Naive thymus-derived CD4-positive, alpha-beta T cell (primary cell): ENCODE data around the gene PTPRN2. TPM values are rescaled to one million over a fixed set of nuclear protein-coding genes. Genes with fewer than 3 reads are reported as not detected.

Experiments used
- ATAC-seq: fragments of 150-1000 bp; cut with Tn5 transposase; 2 replicates; pipeline ENCODE4 v1.10.0; 2021; ENCODE audit warnings: mild to moderate bottlenecking, moderate library complexity
- CTCF ChIA-PET: fragments of 350-600 bp; sonication (Branson Sonifier 250); formaldehyde crosslinking; loops from one replicate; lab custom pipeline; 2021; ENCODE audit warnings: antibody characterized with exemption; lab: Charles Lee
- POLR2A ChIA-PET: fragments of 350-600 bp; sonication (Branson Sonifier 250); formaldehyde crosslinking; loops from one replicate; lab custom pipeline; 2021; ENCODE audit warnings: antibody characterized with exemption, inconsistent platforms; lab: Charles Lee
- DNase-seq, 9 donors: peaks; one replicate each; pipeline versions ENCODE4 v3.0.0 to v3.0.0-alpha.2; 2020 to 2022; ENCODE audit warnings: mixed read lengths in 1 of 9
- H3K27ac ChIP-seq: one replicate; pipeline ENCODE4 v1.7.0; 2013; ENCODE audit warnings: mild to moderate bottlenecking, low read depth, low read length, moderate library complexity
- H3K27me3 ChIP-seq, 2 donors: one replicate each; pipeline ENCODE4 v1.7.0; 2013; ENCODE audit warnings: low read length in 2 of 2, mild to moderate bottlenecking in 2 of 2, moderate library complexity in 2 of 2; ENCODE audit not compliant: control insufficient read depth in 2 of 2, insufficient read depth in 2 of 2
- H3K36me3 ChIP-seq, 3 experiments: 1 replicate in 2 of 3; 2 replicates in 1 of 3; pipeline ENCODE4 v1.7.0; 2013; ENCODE audit warnings: low read length in 3 of 3, mild to moderate bottlenecking in 3 of 3, moderate library complexity in 1 of 3; ENCODE audit not compliant: insufficient read depth in 3 of 3, control insufficient read depth in 2 of 3
- H3K4me1 ChIP-seq, 2 donors: one replicate each; pipeline ENCODE4 v1.7.0; 2013; ENCODE audit warnings: low read length in 2 of 2, mild to moderate bottlenecking in 2 of 2, moderate library complexity in 1 of 2; ENCODE audit not compliant: control insufficient read depth in 2 of 2, insufficient read depth in 2 of 2
- H3K4me3 ChIP-seq: 2 replicates; pipeline ENCODE4 v1.7.0; 2013; ENCODE audit warnings: mild to moderate bottlenecking, low read length
- H3K9me3 ChIP-seq, 3 experiments: 1 replicate in 2 of 3; 2 replicates in 1 of 3; pipeline ENCODE4 v1.7.0; 2013; ENCODE audit warnings: low read length in 3 of 3; ENCODE audit not compliant: control insufficient read depth in 2 of 3
- H3K27ac Mint-ChIP-seq, 9 donors: one replicate each; pipeline ENCODE4 v1.8.0; 2020 to 2022; ENCODE audit warnings: mixed read lengths in 9 of 9, mild to moderate bottlenecking in 8 of 9, moderate library complexity in 5 of 9, inconsistent platforms in 2 of 9
- H3K27me3 Mint-ChIP-seq, 5 donors: one replicate each; pipeline ENCODE4 v1.8.0; 2021 to 2022; ENCODE audit warnings: mixed read lengths in 5 of 5, mild to moderate bottlenecking in 1 of 5
- H3K36me3 Mint-ChIP-seq, 5 donors: one replicate each; pipeline ENCODE4 v1.8.0; 2020 to 2022; ENCODE audit warnings: mixed read lengths in 5 of 5, mild to moderate bottlenecking in 3 of 5, inconsistent platforms in 1 of 5
- H3K4me1 Mint-ChIP-seq, 7 donors: one replicate each; pipeline ENCODE4 v1.8.0; 2020 to 2022; ENCODE audit warnings: mixed read lengths in 7 of 7, mild to moderate bottlenecking in 3 of 7, inconsistent platforms in 1 of 7
- H3K4me3 Mint-ChIP-seq, 10 donors: one replicate each; pipeline ENCODE4 v1.8.0; 2020 to 2022; ENCODE audit warnings: mild to moderate bottlenecking in 10 of 10, mixed read lengths in 10 of 10, moderate library complexity in 6 of 10, inconsistent platforms in 2 of 10
- H3K9me3 Mint-ChIP-seq, 11 donors: one replicate each; pipeline ENCODE4 v1.8.0; 2020 to 2022; ENCODE audit warnings: mixed read lengths in 11 of 11, mild to moderate bottlenecking in 4 of 11, inconsistent platforms in 1 of 11, moderate library complexity in 1 of 11
- intact Hi-C, 2 donors: fragments of 100-400 bp; cut with micrococcal nuclease; formaldehyde crosslinking; loops; one replicate each; pipeline ENCODE4 v1.15.1; 2023
- polyA plus RNA-seq, 2 donors: library from polyadenylated mRNA; unstranded; fragments of 300-500 nt; fragmentation: Illumina TruSeq; gene quantifications; one replicate each; pipeline ENCODE4 v1.2.3, GENCODE V29; 2021
- total RNA-seq, 6 experiments: library from RNA in 5 of 6; stranded (reverse) in 5 of 6; gene quantifications; 1 replicate in 5 of 6; 2 replicates in 1 of 6; pipeline ENCODE4 v1.2.3 and lab custom pipeline; 2021 to 2026

PTPRN2 gene
- total and polyA plus RNA-seq, 7 experiments from 2014 or later, result 0.58 to 2.3 (median 1.4) TPM

DNA sequence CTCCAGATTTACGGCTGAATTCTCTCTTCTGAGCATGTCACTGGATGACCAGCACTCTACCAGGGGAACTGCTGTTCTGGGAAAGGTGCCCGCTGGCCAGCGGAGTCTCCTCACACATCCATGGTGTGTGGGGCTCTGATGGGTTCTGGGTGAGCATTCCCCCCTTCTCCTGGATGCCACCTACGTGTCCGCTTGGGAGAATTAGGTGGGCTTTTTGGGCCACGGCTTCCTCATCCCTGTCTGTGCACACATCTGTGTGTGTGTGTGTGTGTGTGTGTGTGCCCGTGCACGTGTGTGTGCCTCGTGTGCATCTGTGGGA lies 1087.8 kb downstream of the PTPRN2 start:
- H3K27ac Mint-ChIP-seq, result peak overlapping the region in 3 of 9 donors; percentile 24 to 65 (median 40)
- ChIA-PET POLR2A (no interaction called here), CTCF (no interaction called here)

DNA sequence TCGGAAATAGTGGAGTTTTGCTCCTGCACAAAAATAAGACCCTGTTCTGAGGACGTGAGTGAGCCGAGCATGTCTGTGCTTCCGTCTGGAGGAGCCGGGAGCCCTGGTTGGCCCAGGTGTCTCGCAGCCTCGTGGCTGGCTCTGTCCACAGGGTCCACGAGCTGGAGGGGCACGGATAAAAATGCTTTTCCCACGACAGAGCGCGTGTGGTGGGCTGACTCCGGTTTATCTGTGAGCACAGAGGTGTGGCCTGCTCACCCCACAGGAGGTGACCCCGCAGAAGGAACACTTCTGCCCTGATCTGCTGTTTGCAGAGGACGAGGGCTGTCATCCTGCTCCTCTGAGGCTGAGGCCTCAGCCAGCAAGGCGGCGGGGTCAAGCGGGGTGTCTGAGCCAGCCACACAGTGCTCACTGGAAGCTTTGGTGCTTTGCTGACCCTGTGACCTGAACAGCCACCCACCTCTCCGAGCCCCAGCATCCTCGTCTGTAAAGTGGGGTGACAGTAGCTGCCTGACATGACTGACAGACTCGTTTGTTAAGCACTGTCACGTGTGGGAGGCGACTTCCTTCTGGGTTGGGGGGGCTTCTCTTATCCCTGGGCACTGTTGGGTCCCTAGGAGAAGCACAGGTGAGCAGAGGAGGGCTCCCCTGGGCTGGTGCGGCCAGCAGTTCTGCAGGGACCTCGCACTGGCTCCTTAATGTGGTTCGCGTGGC lies 1088.3 kb downstream of the PTPRN2 start:
- ATAC-seq (no peak), DNase-seq (peak in 1 of 9 donors; percentile 3)
- Mint-ChIP-seq H3K9me3 (peaks cover 0 to 5% (median 0%) of the 10 kb centered on the region in 11 donors), H3K4me3 (no peak overlapping the region), H3K4me1 (peaks cover 18 to 40% (median 31%) of the 10 kb centered on the region in 7 donors), H3K27me3 (peaks cover 0 to 2% (median 0%) of the 10 kb centered on the region in 5 donors), H3K27ac (peak overlapping the region in 3 of 9 donors; percentile 24 to 41 (median 40)), H3K36me3 (peaks cover 0 to 2% (median 0%) of the 10 kb centered on the region in 5 donors)
- POLR2A ChIA-PET, result no interaction called here
- intact Hi-C loops, result no loop called here
- peaks cover 20 to 22% of the 10 kb centered on the region in 2 donors for H3K4me1 ChIP-seq
- H3K4me3 ChIP-seq, result no peak overlapping the region
- no peak overlapping the region for H3K27ac ChIP-seq
- H3K36me3 ChIP-seq, result no peaks in the 10 kb centered on the region
- H3K27me3 ChIP-seq, result no peaks in the 10 kb centered on the region
- CTCF ChIA-PET, result no interaction called here
- H3K9me3 ChIP-seq, result no peaks in the 10 kb centered on the region

More for the DNA sequence above, 1087.8 kb downstream of the PTPRN2 start:
- Mint-ChIP-seq H3K36me3 (peaks cover 0 to 1% (median 0%) of the 10 kb centered on the region in 5 donors), H3K4me1 (peaks cover 20 to 42% (median 36%) of the 10 kb centered on the region in 7 donors), H3K27me3 (no peaks in the 10 kb centered on the region), H3K4me3 (no peak overlapping the region), H3K9me3 (peaks cover 0 to 5% (median 0%) of the 10 kb centered on the region in 11 donors)
- Histone ChIP-seq H3K36me3 (no peaks in the 10 kb centered on the region), H3K4me1 (peaks cover 20 to 22% of the 10 kb centered on the region in 2 donors), H3K27me3 (no peaks in the 10 kb centered on the region), H3K4me3 (no peak overlapping the region), H3K9me3 (no peaks in the 10 kb centered on the region), H3K27ac (no peak overlapping the region)
- intact Hi-C loops, result loop anchor here (5.0 kb wide), 4 partner anchors 67 to 328 kb away; partner anchors contain the start of gene DNAJB6 (in 1 of the 2)
- ATAC-seq, result no peak
- DNase-seq, result peak in 1 of 9 donors; percentile 1

DNA sequence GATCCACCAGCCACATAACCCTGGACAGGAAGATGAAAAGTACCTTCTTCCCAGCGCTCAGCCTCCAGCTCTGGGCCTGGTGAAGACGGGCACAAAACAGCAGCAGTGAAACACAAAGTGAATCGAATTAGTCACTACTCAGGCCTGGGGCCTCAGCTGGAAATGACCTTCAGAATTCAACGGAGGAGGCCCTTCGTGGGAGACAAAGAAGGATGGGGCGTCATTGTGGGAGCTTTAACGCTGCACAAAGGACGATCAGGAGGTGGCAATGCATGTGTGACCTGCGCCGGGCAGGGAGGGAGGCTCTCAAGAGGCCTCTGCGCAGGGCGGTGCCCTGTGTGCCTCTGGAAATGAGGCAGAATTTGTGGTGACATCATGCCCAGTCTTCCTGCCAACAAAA lies 1089.0 kb downstream of the PTPRN2 start:
- Histone ChIP-seq H3K36me3 (no peaks in the 10 kb centered on the region), H3K27me3 (no peaks in the 10 kb centered on the region), H3K4me3 (no peak overlapping the region), H3K4me1 (peaks cover 20 to 22% of the 10 kb centered on the region in 2 donors), H3K9me3 (no peaks in the 10 kb centered on the region), H3K27ac (no peak overlapping the region)
- CTCF ChIA-PET, result no interaction called here
- peaks cover 0 to 6% (median 0%) of the 10 kb centered on the region in 5 donors for H3K36me3 Mint-ChIP-seq
- H3K27me3 Mint-ChIP-seq, result peaks cover 0 to 8% (median 5%) of the 10 kb centered on the region in 5 donors
- peak overlapping the region in 1 of 9 donors; percentile 41 for H3K27ac Mint-ChIP-seq
- peaks cover 17 to 42% (median 32%) of the 10 kb centered on the region in 7 donors for H3K4me1 Mint-ChIP-seq
- intact Hi-C loops, result no loop called here
- no peak for DNase-seq
- POLR2A ChIA-PET, result no interaction called here
- no peak for ATAC-seq
- H3K4me3 Mint-ChIP-seq, result no peak overlapping the region
- peaks cover 0 to 5% (median 0%) of the 10 kb centered on the region in 11 donors for H3K9me3 Mint-ChIP-seq

DNA sequence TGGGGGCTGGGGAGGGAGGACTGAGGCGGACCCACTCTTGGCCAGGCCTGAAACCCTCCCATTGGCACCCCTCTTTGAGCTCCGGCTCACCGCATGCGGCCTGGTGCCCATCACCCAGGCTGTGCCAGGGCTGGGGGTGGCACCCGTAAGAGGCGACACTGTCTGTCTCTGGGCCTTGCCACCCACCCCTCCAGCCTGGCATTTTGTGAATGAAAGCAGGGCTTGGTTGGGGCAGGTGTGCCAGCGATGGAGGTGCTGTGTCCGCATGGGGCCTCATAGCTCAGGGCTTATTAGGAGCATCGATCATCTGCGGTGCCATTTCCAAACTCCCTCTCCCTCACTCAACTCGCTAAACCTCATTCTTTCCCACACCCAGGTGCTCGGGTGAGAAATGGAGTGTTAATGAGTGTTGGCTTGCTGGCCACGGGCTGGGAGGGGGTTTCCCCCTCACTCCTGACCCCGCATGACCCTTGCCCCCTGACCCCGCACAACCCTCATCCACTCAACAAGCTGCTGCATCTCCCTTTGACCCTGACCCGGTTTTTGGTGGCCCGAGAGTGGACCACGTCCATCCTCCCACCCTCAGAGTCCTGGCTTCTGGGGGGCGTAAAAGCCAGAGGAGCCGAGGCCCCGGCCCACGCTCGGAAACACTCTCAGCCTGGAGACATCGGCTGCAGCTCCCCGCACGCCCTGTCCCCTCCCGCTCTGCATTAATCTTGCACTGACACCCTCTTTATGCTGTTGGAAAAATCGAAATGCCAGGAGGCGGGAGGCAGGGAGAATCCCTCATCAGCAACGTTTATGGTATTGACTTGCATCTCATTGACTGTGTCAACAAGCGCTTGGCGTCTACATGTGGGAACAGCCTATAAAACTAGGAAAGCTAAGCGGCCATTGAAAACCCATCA lies 1089.6 kb downstream of the PTPRN2 start:
- Mint-ChIP-seq H3K27me3 (peaks cover 0 to 14% (median 10%) of the 10 kb centered on the region in 5 donors), H3K9me3 (peaks cover 0 to 4% (median 0%) of the 10 kb centered on the region in 11 donors), H3K36me3 (peaks cover 0 to 7% (median 0%) of the 10 kb centered on the region in 5 donors), H3K4me1 (peaks cover 15 to 39% (median 27%) of the 10 kb centered on the region in 7 donors), H3K4me3 (no peak overlapping the region), H3K27ac (no peak overlapping the region)
- H3K4me1 ChIP-seq, result peaks cover 13 to 15% of the 10 kb centered on the region in 2 donors
- no peaks in the 10 kb centered on the region for H3K27me3 ChIP-seq
- no peak overlapping the region for H3K27ac ChIP-seq
- H3K9me3 ChIP-seq, result no peaks in the 10 kb centered on the region
- CTCF ChIA-PET, result no interaction called here
- intact Hi-C loops, result no loop called here
- DNase-seq (no peak), ATAC-seq (no peak)
- no peak overlapping the region for H3K4me3 ChIP-seq
- POLR2A ChIA-PET, result no interaction called here
- no peaks in the 10 kb centered on the region for H3K36me3 ChIP-seq

DNA sequence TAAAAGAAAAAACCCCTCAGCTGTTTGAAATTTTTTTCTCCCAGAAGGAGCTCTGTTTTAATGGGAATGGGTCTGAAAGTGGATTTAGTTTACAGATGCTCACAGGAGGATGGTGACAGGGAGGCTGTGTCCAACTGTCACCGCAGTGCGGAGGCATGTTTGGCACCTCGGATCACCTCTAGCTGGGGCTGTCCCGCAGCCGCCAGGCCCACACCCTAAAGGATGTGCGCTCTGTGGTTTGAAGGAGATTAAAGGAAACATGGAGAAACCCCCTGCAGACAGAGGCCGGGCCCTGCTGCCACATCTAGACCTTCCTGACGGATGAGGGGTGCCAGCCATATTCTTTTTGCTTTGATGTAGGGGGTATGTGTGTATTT lies 1090.3 kb downstream of the PTPRN2 start:
- ChIA-PET CTCF (no interaction called here), POLR2A (interaction anchor here (0.6 kb wide), 2 partner anchors 9 to 26 kb away, joined by 3 to 4 read pairs; no protein-coding TSS in a partner anchor)
- peaks cover 0 to 21% (median 10%) of the 10 kb centered on the region in 5 donors for H3K27me3 Mint-ChIP-seq
- DNase-seq (no peak), ATAC-seq (no peak)
- Histone ChIP-seq H3K9me3 (no peaks in the 10 kb centered on the region), H3K27me3 (no peaks in the 10 kb centered on the region), H3K27ac (no peak overlapping the region), H3K4me3 (no peak overlapping the region), H3K36me3 (no peaks in the 10 kb centered on the region), H3K4me1 (peaks cover 9 to 10% of the 10 kb centered on the region in 2 donors)
- H3K36me3 Mint-ChIP-seq, result peaks cover 0 to 12% (median 0%) of the 10 kb centered on the region in 5 donors
- H3K9me3 Mint-ChIP-seq, result peaks cover 0 to 9% (median 1%) of the 10 kb centered on the region in 11 donors
- no peak overlapping the region for H3K4me3 Mint-ChIP-seq
- no peak overlapping the region for H3K27ac Mint-ChIP-seq
- peaks cover 10 to 33% (median 25%) of the 10 kb centered on the region in 7 donors for H3K4me1 Mint-ChIP-seq
- intact Hi-C loops, result no loop called here

DNA sequence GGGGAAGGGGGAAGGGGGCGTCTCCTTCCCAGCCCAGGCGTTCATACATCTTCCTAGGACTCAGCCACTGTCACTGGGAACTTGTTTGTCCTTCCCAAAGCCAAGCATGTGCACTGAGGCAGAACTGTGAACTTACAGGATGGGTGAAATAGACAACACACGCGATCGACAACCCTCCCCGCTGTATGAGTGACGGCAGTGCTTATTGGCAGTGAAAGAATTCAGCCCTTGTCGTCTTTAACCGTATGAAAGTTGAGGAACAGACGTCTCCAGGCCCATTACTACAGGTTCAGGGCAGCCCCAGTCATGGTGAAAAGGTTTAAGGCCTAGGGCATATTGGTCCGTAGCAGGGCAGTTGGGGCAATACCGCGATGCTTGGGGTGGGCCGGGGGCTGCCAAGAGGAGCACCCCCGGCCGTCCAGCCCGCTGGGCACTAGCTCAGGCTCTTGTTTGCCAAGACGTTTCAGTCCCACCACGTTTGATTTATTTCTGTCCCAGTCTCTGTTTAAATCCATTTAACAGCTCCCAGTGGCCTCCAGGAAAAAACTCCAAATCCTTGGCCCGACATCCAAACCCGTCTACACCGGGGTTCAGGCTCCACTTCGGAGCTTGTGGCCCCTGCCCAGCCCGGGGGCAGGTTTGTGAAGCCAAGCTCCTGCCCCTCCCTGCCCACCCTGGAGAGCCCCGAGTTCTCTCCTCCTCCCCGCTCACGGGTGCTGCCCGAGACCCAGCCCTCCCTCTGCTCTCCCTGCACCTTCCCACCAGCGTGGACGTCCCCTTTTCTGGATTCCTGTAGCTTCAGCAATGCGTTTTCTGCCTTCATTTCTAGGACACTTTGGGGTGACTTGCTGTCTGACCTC lies 1091.0 kb downstream of the PTPRN2 start:
- H3K4me3 ChIP-seq, result no peak overlapping the region
- no peak for DNase-seq
- H3K36me3 ChIP-seq, result no peaks in the 10 kb centered on the region
- ChIA-PET CTCF (no interaction called here), POLR2A (interaction anchor here (0.6 kb wide), 2 partner anchors 8 to 25 kb away, joined by 3 to 4 read pairs; no protein-coding TSS in a partner anchor)
- Mint-ChIP-seq H3K4me1 (peaks cover 6 to 32% (median 23%) of the 10 kb centered on the region in 7 donors), H3K27ac (peak overlapping the region in 4 of 9 donors; percentile 23 to 81 (median 70)), H3K27me3 (peaks cover 0 to 25% (median 10%) of the 10 kb centered on the region in 5 donors), H3K4me3 (no peak overlapping the region), H3K36me3 (peaks cover 0 to 18% (median 0%) of the 10 kb centered on the region in 5 donors), H3K9me3 (peaks cover 0 to 11% (median 3%) of the 10 kb centered on the region in 11 donors)
- H3K9me3 ChIP-seq, result no peaks in the 10 kb centered on the region
- no peaks in the 10 kb centered on the region for H3K27me3 ChIP-seq
- H3K4me1 ChIP-seq, result peaks cover 2 to 3% of the 10 kb centered on the region in 2 donors
- H3K27ac ChIP-seq, result no peak overlapping the region
- no peak for ATAC-seq
- intact Hi-C loops, result no loop called here
